Mononuclear cell (primary cell): Measurements from ENCODE around the gene GUCD1. TPM values are rescaled to one million over a fixed set of nuclear protein-coding genes. Genes with fewer than 3 reads are reported as not detected.
"Not testable (repeated sequence)": the region's sequence is repeated elsewhere in the genome, so short reads cannot be mapped to it uniquely, and the experiment has no call there.

ENCODE experiments used
- H3K27me3 ChIP-seq: 2 replicates; pipeline ENCODE4 v1.6.0; 2011; ENCODE audit warnings: low read length, control low read depth; ENCODE audit not compliant: insufficient read depth
- H3K4me1 ChIP-seq: 2 replicates; pipeline ENCODE4 v1.5.1; 2011; ENCODE audit warnings: mild to moderate bottlenecking, low read length, control low read depth; ENCODE audit not compliant: insufficient read depth
- H3K4me3 ChIP-seq: 2 replicates; pipeline ENCODE4 v1.5.1; 2011; ENCODE audit warnings: mild to moderate bottlenecking, low read length, moderate library complexity
- H3K9me3 ChIP-seq: 2 replicates; pipeline ENCODE4 v1.5.1; 2011; ENCODE audit warnings: low read depth, mild to moderate bottlenecking, control low read depth, low read length
- total RNA-seq: library from RNA; depleted of rRNA; stranded (reverse); fragments of >200 nt; gene quantifications from one replicate; pipeline ENCODE4 v1.2.3, GENCODE V29; 2012

The GUCD1 gene
- total RNA-seq, 1 donor: 88.6 TPM

DNA sequence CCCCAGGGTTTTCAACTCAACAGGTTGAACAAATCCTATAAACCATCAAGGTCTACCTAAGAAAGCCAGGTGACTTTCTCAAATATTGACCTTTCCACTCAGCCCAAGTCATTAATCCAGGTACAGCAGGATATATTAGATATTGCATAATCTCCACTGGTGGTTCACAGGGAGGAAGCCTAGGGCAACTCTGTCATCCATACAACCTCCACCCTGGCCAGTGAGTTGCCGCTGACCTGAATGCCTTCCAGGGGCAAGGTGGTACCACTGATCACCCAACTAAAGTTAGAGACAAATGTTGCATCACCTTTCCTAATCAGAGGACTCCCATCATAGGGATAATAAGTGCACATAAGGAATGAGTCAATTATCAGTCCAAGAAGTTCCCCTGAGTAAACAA, 22.9 kb downstream of the GUCD1 start:
- no peaks in the 10 kb centered on the region for H3K9me3 ChIP-seq
- no peak overlapping the region for H3K4me3 ChIP-seq
- no peaks in the 10 kb centered on the region for H3K27me3 ChIP-seq
- no peaks in the 10 kb centered on the region for H3K4me1 ChIP-seq

DNA sequence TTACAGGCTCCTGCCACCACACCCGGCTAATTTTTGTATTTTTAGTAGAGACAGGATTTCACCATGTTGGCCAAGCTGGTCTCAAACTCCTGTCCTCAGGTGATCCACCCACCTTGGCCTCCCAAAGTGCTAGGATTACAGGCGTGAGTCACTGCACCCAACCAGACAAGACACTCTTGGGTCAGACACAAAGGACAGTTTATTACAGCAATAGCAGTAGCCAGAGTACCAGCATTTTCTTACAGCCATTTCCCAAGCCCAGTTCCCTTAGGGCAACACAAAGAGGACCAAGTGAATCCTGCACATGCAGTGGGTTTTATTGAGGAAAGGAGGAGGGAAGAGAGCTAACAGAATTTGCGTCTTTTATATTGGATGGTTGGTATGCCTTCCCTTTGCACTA, 24.0 kb downstream of the GUCD1 start:
- not testable (repeated sequence) for H3K9me3 ChIP-seq, H3K27me3 ChIP-seq, H3K4me3 ChIP-seq, H3K4me1 ChIP-seq

DNA sequence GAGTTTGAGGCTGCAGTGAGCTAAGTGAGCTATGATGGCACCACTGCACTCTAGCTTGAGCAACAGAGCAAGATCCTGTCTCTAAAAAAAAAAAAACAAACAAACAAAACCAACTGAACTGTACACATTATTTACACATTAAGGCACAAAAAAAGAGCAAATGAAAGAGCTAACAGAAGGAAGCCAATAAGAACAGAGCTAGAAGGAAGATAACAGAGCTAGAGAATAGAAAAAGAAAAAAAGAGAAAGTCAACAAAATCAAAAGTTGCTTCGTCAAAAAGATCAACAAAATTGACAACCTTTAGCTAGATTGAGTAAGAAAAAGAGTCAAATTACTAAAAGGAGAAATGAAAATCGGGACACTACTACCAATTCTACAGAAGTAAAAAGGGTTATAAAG, 25.0 kb downstream of the GUCD1 start:
- H3K4me3 ChIP-seq: no peak overlapping the region
- H3K27me3 ChIP-seq: no peaks in the 10 kb centered on the region
- peaks cover 8% of the 10 kb centered on the region for H3K4me1 ChIP-seq
- H3K9me3 ChIP-seq: no peaks in the 10 kb centered on the region

DNA sequence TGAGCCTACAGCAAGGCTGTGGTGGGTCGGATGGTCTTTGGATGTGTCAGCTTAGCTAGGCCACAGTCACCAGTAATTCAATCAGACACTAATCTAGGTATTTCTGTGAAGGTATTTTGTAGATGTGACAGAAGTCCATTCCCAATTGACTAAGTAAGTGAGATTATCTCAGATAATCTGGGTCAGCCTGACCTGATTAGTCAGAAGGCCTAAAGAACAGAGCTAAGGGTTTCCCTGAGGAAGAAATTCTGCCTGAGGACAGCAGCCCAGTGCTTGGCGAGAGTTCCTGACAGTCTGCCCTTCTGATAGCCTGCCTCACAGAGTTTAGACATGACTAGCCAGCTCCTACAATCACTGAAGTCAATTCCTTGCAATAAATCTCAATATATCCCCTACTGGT, 28.7 kb downstream of the GUCD1 start:
- Histone ChIP-seq H3K4me1 (peaks cover 16% of the 10 kb centered on the region), H3K27me3 (no peaks in the 10 kb centered on the region), H3K4me3 (no peak overlapping the region), H3K9me3 (no peaks in the 10 kb centered on the region)

DNA sequence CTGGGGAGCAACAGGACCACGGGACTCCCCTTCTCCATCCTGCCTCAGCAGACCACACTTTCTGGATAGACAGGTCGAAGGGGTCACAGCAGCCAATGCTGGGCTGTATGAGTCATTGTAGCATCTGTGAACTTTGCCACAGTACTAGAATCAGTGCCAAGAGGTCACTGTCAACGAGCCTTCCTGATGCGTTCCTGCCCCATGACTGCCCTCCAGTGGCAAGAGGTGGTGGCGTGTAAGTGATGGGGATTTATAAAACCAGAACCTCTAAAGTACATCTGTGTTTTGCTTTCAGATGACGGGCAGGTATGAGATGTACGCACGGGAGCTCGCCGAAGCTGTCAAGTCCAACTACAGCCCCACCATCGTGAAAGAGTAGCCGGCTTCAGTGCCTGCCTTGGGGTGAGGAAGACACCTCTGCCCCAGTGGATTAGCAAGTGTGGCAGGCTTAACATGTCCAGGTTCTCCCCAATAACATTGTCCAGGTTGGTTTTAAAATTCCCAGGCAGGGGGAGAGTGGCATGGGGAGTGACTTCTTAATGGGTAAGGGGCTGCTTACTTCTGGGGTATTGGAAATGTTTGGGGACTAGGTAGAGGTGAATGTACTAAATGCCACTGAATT, 29.4 kb downstream of the GUCD1 start:
- no peaks in the 10 kb centered on the region for H3K27me3 ChIP-seq
- peaks cover 16% of the 10 kb centered on the region for H3K4me1 ChIP-seq
- H3K4me3 ChIP-seq: no peak overlapping the region
- no peaks in the 10 kb centered on the region for H3K9me3 ChIP-seq

DNA sequence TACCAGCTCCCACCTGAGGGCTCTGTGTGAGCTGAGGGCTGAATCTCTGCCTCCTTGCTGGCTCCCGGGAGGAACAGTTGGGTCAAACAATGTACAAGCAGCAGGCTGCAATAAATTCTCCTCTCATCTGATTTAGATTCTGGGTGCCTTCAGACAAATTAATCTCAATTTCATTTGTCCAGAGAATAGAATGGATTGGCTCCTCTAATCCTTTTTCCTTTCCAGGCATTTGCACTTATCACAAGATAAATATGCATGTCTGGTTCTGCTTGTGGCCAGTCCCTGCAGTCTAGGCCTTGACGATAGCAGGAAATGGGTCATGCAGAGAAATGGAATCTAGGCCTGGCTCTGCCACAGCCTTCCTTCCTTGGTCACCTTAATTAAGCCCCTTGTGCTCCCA, 31.1 kb downstream of the GUCD1 start:
- H3K4me1 ChIP-seq: peaks cover 30% of the 10 kb centered on the region
- H3K27me3 ChIP-seq: no peaks in the 10 kb centered on the region
- no peak overlapping the region for H3K4me3 ChIP-seq
- no peaks in the 10 kb centered on the region for H3K9me3 ChIP-seq

DNA sequence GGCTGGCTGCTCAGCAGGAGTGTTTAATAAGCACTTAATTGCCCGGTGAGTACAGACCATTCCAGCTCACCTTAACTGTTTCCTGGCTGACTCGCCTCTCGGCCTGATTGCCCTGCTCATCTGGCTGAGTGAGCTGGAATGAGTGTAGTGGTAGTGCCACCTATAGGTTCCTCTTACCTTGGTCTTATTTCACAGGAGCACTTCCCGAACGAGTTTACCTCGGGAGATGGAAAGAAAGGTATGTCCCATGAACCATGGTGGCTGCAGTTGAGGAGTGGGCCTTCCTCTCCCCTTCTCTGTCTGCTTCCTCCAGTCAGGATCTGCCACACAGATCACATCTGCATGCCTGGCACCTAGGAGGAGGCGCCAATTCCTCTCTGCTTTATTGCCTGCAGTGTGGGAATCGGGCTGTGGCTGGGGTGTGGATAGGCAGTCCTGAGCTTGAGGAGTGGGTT, 33.1 kb downstream of the GUCD1 start:
- Histone ChIP-seq H3K4me1 (peaks cover 37% of the 10 kb centered on the region), H3K9me3 (no peaks in the 10 kb centered on the region), H3K27me3 (no peaks in the 10 kb centered on the region), H3K4me3 (no peak overlapping the region)

DNA sequence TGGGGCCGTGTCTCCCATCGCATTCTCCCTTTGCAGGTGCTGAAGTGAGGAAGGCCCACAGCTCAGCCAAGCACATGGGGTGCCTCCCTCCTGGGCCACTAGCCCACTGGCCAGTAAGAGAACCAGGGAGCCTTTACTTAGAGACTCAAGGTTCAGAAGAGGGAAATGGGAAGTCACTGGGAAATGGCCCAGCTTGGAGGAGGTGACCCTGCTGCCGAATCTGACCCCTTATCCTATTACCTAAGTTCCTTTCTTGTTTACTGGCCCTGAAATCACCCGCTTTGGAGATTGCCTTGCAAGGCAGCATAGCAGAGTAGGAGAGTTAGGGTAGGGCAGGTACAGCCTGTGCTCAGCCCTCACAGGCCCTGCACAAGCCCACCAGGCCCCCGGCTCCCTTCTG, 35.4 kb downstream of the GUCD1 start:
- H3K27me3 ChIP-seq: no peaks in the 10 kb centered on the region
- H3K4me3 ChIP-seq: no peak overlapping the region
- no peaks in the 10 kb centered on the region for H3K9me3 ChIP-seq

DNA sequence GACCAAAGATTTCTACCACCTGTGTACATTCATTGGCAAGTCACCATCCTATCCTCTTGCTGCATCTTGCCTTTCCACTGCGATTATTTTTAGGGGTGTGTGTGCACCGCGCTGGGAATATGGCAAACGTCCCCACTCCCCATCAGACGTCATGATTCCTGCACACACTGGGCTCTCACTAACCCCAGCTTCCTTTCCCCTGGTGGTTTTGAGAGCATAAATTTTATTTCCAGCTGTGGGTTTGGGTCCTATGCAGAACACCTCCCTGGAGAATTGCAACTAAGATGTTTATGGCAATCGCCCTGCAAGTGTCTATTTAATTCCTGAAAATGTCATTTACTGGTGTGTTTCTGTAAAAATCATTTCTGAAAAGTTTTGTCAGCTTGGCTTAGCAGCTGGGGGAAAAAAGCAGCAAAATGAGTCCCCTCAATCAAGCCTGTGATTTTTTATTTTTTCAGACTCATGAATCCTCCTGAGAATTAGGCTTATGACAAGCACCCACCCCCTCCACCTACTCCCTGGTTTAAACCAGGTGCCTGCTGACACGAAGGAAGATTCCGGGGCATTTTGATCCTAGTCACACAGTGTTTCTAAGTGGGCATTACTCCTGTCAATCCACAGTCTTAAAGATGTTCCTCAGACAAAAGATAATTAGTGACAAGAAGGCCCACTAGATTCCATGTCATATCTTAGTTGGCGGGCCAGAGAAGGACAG, 36.0 kb downstream of the GUCD1 start:
- no peaks in the 10 kb centered on the region for H3K27me3 ChIP-seq
- H3K4me3 ChIP-seq: no peak overlapping the region
- peaks cover 55% of the 10 kb centered on the region for H3K4me1 ChIP-seq
- no peaks in the 10 kb centered on the region for H3K9me3 ChIP-seq

More for the DNA sequence above, 35.4 kb downstream of the GUCD1 start:
- peaks cover 50% of the 10 kb centered on the region for H3K4me1 ChIP-seq

DNA sequence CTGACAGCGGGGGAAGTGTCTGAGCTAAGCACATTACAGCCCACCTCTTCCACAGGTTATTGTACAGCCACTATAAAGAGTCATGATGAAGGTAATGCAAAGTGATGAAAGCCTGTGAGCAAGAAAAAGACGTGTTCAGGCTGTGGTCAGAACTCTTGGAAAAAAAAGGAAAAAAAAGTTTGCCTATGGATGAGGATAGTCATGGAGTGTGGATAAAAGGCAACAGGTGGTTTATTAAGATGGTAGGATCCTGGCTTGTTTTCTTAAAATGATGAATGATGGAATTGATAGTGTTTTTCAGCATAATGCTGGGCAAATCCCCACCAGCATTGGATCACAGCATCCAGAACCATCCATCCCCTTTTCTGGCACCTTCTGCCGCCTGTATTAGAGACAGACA, 36.7 kb downstream of the GUCD1 start:
- H3K4me3 ChIP-seq: no peak overlapping the region
- H3K27me3 ChIP-seq: no peaks in the 10 kb centered on the region
- no peaks in the 10 kb centered on the region for H3K9me3 ChIP-seq
- peaks cover 62% of the 10 kb centered on the region for H3K4me1 ChIP-seq

DNA sequence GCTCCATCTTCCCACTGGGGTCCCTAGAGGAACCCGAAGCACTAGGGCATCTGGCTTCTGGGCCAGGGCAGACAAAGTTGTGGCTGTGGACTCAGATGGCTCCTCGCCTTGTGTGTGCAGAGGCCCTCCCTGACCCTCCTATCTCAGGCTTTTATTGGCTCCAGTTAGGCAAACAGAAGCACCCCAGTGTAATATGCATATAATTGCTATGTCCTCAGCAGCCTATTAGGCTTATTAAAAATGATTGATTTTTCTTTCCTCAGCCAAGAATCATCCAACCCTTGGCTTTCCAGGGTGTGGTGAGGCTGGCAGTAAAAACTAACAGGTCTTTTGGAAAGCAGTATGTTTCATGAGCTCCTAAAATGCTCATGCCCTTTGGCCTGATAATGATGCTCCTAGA, 37.5 kb downstream of the GUCD1 start:
- H3K27me3 ChIP-seq: no peaks in the 10 kb centered on the region
- H3K4me3 ChIP-seq: no peak overlapping the region
- no peaks in the 10 kb centered on the region for H3K9me3 ChIP-seq
- peaks cover 70% of the 10 kb centered on the region for H3K4me1 ChIP-seq

DNA sequence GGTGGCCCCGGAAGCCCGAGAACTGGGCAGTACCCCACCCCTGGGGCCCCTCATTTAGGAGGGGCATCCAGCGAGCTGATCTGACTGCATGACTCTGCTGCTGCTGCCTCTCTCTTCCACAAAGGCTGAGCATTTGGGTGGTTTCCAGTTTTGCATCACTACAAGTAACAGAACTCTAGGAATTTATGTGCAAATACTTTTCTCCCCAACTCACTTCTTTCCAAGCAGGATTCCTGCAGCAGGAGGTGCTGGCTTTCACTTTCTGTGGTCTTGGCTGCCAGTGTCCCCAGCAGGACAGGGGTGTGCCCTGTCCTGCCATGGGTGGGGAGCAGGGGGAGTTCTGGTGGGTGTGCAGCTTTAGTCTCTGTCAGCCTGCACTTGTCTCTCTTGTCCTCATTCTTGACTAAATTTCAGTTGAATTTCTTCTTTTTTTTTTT, 38.6 kb downstream of the GUCD1 start:
- Histone ChIP-seq H3K4me1 (peaks cover 72% of the 10 kb centered on the region), H3K9me3 (no peaks in the 10 kb centered on the region), H3K27me3 (no peaks in the 10 kb centered on the region), H3K4me3 (no peak overlapping the region)

DNA sequence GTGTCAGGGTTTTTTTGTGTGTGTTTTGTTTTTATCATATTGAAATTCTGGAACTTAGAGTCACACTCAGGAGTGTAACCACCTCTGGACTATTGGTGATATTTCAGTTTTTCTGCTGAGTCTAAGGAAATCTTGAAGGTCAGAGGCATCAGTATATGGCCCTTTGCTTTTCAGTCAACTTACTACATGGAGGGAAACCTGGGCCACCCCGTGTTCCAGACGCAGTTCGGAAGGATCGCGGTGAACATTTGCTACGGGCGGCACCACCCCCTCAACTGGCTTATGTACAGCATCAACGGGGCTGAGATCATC, 40.0 kb downstream of the GUCD1 start:
- H3K4me3 ChIP-seq: no peak overlapping the region
- peaks cover 79% of the 10 kb centered on the region for H3K4me1 ChIP-seq
- no peaks in the 10 kb centered on the region for H3K9me3 ChIP-seq
- H3K27me3 ChIP-seq: no peaks in the 10 kb centered on the region

DNA sequence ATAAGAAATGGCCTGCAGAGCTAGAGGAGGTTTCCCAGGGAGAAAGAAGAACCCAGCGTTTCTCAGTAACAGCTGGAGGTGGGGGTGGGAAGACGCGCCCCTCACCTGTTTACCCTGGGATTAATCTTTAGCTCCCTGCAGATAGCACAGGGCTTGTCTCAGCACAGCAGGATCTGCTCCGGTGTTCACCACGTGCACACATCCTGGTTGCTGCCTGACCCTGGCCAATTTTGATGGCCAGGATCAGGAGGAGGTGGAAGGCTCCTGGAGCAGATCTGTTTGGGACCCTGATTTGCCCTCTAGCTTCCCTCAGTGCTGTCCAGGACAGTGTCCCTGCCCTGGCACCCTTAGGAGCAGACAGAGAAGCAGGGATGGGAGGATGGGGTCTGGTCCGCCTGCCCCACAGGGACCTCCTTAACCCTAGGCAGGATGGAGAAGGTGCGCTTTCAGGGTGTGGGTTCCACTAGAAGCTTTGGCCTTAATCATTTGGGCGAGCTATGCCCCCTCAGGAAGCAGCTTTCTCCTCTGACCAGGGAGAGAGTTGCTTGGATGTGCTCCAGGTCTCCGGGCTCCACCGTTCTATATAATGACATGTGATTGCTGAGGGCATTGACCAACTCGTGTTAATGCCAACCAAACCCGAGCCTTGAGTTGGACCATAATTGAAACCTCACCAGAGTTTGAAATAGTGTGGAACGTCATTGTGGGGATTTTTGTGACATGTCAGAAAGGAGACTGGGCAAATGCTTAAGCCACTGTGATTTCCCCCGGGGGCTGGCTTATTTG, 40.5 kb downstream of the GUCD1 start:
- Histone ChIP-seq H3K9me3 (no peaks in the 10 kb centered on the region), H3K4me3 (no peak overlapping the region), H3K4me1 (peaks cover 79% of the 10 kb centered on the region), H3K27me3 (no peaks in the 10 kb centered on the region)

DNA sequence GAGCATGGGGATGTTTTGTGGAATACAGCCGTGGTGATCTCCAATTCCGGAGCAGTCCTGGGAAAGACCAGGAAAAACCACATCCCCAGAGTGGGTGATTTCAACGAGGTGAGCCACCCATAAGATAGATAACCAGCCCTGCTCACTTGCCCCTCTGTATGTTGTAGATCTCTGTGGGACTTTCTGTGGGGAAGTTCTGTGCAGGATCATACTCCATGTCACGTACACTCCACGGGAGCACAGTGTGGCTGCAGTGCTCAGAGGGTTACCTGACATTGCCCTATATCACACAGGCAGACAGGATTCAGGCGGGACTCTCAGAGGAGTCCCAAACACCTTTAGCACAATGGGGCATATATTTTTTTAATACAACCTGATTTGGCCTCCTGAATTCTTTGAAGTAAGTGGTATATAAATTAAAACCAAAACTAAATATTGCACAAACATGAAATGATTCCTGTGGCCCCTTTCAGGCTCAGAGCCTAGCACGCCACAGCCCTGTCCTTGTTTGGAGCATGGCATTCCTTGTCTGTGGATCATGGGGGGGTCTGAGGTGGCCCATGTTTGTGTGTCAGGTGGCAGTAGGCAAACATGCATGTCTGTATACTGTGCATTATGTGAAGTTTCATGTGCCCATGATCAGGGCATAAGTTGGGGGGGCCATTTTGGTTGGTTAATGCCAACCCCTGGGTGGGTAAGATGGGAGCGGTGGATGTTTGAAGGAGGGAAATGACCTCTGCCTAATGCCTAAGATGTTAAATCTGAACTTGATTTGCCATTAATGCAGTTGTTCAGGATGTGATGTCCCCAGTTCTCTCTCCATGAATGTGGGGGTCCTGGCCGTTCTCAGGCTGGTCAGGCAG, 41.3 kb downstream of the GUCD1 start:
- Histone ChIP-seq H3K9me3 (no peaks in the 10 kb centered on the region), H3K4me1 (peaks cover 83% of the 10 kb centered on the region), H3K27me3 (no peaks in the 10 kb centered on the region), H3K4me3 (no peak overlapping the region)
